Measurements from ENCODE around the gene BEST3. TPM values are rescaled to one million over a fixed set of nuclear protein-coding genes. Genes with fewer than 3 reads are reported as not detected.

Gene BEST3
- total and polyA plus RNA-seq, 2 donors (not counting 1 experiment from before 2014, with no cell fraction given) = not detected

- no peak overlapping the region for H3K4me3 ChIP-seq (ENCODE audit: control extremely low read depth in 1 of 5, extremely low read depth in 1 of 5, insufficient read depth in 1 of 5, low read depth in 2 of 5, low read length in 4 of 5)
- ATAC-seq (ENCODE audit: low read depth) (no peak), DNase-seq (no peak)
- H3K4me1 Mint-ChIP-seq = no peaks in the 10 kb centered on the region
- no peaks in the 10 kb centered on the region for H4K20me1 ChIP-seq (ENCODE audit: control insufficient read depth, insufficient read depth, low read length, poor library complexity, severe bottlenecking)
- POLR2A ChIA-PET = no interaction called here
- intact Hi-C loops (cut with micrococcal nuclease) = no loop called here
- TF ChIP-seq, protein P1, sequence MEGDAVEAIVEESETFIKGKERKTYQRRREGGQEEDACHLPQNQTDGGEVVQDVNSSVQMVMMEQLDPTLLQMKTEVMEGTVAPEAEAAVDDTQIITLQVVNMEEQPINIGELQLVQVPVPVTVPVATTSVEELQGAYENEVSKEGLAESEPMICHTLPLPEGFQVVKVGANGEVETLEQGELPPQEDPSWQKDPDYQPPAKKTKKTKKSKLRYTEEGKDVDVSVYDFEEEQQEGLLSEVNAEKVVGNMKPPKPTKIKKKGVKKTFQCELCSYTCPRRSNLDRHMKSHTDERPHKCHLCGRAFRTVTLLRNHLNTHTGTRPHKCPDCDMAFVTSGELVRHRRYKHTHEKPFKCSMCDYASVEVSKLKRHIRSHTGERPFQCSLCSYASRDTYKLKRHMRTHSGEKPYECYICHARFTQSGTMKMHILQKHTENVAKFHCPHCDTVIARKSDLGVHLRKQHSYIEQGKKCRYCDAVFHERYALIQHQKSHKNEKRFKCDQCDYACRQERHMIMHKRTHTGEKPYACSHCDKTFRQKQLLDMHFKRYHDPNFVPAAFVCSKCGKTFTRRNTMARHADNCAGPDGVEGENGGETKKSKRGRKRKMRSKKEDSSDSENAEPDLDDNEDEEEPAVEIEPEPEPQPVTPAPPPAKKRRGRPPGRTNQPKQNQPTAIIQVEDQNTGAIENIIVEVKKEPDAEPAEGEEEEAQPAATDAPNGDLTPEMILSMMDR (IDR thresholded peaks at IDR 0.05) = no peak
- no peak for TF ChIP-seq EZH2 (IDR thresholded peaks at IDR 0.05; ENCODE audit: borderline replicate concordance, insufficient read depth, low read depth, low read length, poor library complexity, severe bottlenecking)
- H3K36me3 ChIP-seq (replicated peaks in 1 of 2; ENCODE audit: control extremely low read depth in 1 of 2, control insufficient read depth in 1 of 2, extremely low read depth in 1 of 2, insufficient read depth in 2 of 2, low read length in 1 of 2) = no peaks in the 10 kb centered on the region
- CTCF ChIA-PET = interaction anchor here (0.6 kb wide), 1 partner anchor 27 kb away, joined by 3 read pairs; no protein-coding TSS in a partner anchor
- no peak overlapping the region for H3K9ac ChIP-seq (ENCODE audit: low read length)
- H3K79me2 ChIP-seq (ENCODE audit: control insufficient read depth, insufficient read depth, low read length) = no peaks in the 10 kb centered on the region
- H3K9me3 ChIP-seq (ENCODE audit: control extremely low read depth in 1 of 3, control insufficient read depth in 2 of 3, insufficient read depth in 1 of 3, low read length in 2 of 3) = no peaks in the 10 kb centered on the region
- 88% methylated on average over 5 of the region's 6 CpGs for WGBS (ENCODE audit: insufficient coverage)
- H3K27ac Mint-ChIP-seq = no peak overlapping the region
- peaks cover 26% of the 10 kb centered on the region for H3K27me3 Mint-ChIP-seq
- H3K4me3 Mint-ChIP-seq = no peak overlapping the region
- H3K9me3 Mint-ChIP-seq (ENCODE audit: insufficient read depth) = no peaks in the 10 kb centered on the region
- H3K4me1 ChIP-seq (ENCODE audit: control insufficient read depth in 2 of 2, insufficient read depth in 2 of 2, low read length in 2 of 2) = no peaks in the 10 kb centered on the region
- no peak overlapping the region for H3K27ac ChIP-seq (ENCODE audit: low read length in 2 of 2)
- no peak overlapping the region for H2AFZ ChIP-seq (ENCODE audit: insufficient read depth, low read depth, low read length, poor library complexity, severe bottlenecking)
- no peaks in the 10 kb centered on the region for H3K27me3 ChIP-seq (replicated peaks in 1 of 4; ENCODE audit: control extremely low read depth in 1 of 4, control insufficient read depth in 3 of 4, insufficient read depth in 4 of 4, low read length in 3 of 4)
- H3K4me2 ChIP-seq (replicated peaks; ENCODE audit: low read depth, low read length, poor library complexity, severe bottlenecking) = no peak overlapping the region
Measured at GRCh38 chr12:69619050-69619449, 80.1 kb downstream of the BEST3 start.

GRCh38 chr12:69616025-69616424 is 83.1 kb downstream of the BEST3 start:
- no peaks in the 10 kb centered on the region for H3K4me1 Mint-ChIP-seq
- H3K79me2 ChIP-seq (ENCODE audit: control insufficient read depth, insufficient read depth, low read length) = no peaks in the 10 kb centered on the region
- ATAC-seq (ENCODE audit: low read depth) (no peak), DNase-seq (no peak)
- H3K4me2 ChIP-seq (replicated peaks; ENCODE audit: low read depth, low read length, poor library complexity, severe bottlenecking) = no peak overlapping the region
- H3K9ac ChIP-seq (ENCODE audit: low read length) = no peak overlapping the region
- POLR2A ChIA-PET = no interaction called here
- H3K27me3 Mint-ChIP-seq = peaks cover 23% of the 10 kb centered on the region
- peak overlapping the region; percentile 53 for H2AFZ ChIP-seq (ENCODE audit: insufficient read depth, low read depth, low read length, poor library complexity, severe bottlenecking)
- H3K36me3 ChIP-seq (replicated peaks in 1 of 2; ENCODE audit: control extremely low read depth in 1 of 2, control insufficient read depth in 1 of 2, extremely low read depth in 1 of 2, insufficient read depth in 2 of 2, low read length in 1 of 2) = no peaks in the 10 kb centered on the region
- H3K9me3 Mint-ChIP-seq (ENCODE audit: insufficient read depth) = no peaks in the 10 kb centered on the region
- TF ChIP-seq EZH2 (IDR thresholded peaks at IDR 0.05; ENCODE audit: borderline replicate concordance, insufficient read depth, low read depth, low read length, poor library complexity, severe bottlenecking) = no peak
- TF ChIP-seq, protein P1 (IDR thresholded peaks at IDR 0.05) = no peak
- H3K4me3 ChIP-seq (ENCODE audit: control extremely low read depth in 1 of 5, extremely low read depth in 1 of 5, insufficient read depth in 1 of 5, low read depth in 2 of 5, low read length in 4 of 5) = no peak overlapping the region
- intact Hi-C loops (cut with micrococcal nuclease) = no loop called here
- H3K27me3 ChIP-seq (replicated peaks in 1 of 4; ENCODE audit: control extremely low read depth in 1 of 4, control insufficient read depth in 3 of 4, insufficient read depth in 4 of 4, low read length in 3 of 4) = no peaks in the 10 kb centered on the region
- CTCF ChIA-PET = interaction anchor here (1.3 kb wide), 1 partner anchor 23 kb away, joined by 6 read pairs; no protein-coding TSS in a partner anchor
- no peak overlapping the region for H3K4me3 Mint-ChIP-seq
- H4K20me1 ChIP-seq (ENCODE audit: control insufficient read depth, insufficient read depth, low read length, poor library complexity, severe bottlenecking) = no peaks in the 10 kb centered on the region
- no peak overlapping the region for H3K27ac Mint-ChIP-seq
- H3K27ac ChIP-seq (ENCODE audit: low read length in 2 of 2) = no peak overlapping the region
- H3K9me3 ChIP-seq (ENCODE audit: control extremely low read depth in 1 of 3, control insufficient read depth in 2 of 3, insufficient read depth in 1 of 3, low read length in 2 of 3) = no peaks in the 10 kb centered on the region
- H3K4me1 ChIP-seq (ENCODE audit: control insufficient read depth in 2 of 2, insufficient read depth in 2 of 2, low read length in 2 of 2) = no peaks in the 10 kb centered on the region
- WGBS (ENCODE audit: insufficient coverage) = 87% methylated on average over 9 of the region's 14 CpGs
